HG02759 (cell line): ENCODE data around the gene TRAFD1.
A peak's percentile ranks its signal among the peaks of the same experiment; 100 is the strongest.
"Not testable (repeated sequence)": the region's sequence is repeated elsewhere in the genome, so short reads cannot be mapped to it uniquely, and the experiment has no call there.

Source experiments
- ATAC-seq: cut with Tn5 transposase; IDR thresholded peaks from one replicate; pipeline ENCODE4 v1.9.1; 2021; ENCODE audit warnings: mild to moderate bottlenecking, moderate library complexity; ENCODE audit not compliant: unreplicated experiment

Gene TRAFD1

GRCh38 chr12:112125250-112125999 is at the start of gene TRAFD1:
Gene TRAFD1 (plus strand): TSS chr12:112125560. CDS start chr12:112130523, 4,963 bp downstream.
- ATAC-seq: peak; percentile 97

DNA sequence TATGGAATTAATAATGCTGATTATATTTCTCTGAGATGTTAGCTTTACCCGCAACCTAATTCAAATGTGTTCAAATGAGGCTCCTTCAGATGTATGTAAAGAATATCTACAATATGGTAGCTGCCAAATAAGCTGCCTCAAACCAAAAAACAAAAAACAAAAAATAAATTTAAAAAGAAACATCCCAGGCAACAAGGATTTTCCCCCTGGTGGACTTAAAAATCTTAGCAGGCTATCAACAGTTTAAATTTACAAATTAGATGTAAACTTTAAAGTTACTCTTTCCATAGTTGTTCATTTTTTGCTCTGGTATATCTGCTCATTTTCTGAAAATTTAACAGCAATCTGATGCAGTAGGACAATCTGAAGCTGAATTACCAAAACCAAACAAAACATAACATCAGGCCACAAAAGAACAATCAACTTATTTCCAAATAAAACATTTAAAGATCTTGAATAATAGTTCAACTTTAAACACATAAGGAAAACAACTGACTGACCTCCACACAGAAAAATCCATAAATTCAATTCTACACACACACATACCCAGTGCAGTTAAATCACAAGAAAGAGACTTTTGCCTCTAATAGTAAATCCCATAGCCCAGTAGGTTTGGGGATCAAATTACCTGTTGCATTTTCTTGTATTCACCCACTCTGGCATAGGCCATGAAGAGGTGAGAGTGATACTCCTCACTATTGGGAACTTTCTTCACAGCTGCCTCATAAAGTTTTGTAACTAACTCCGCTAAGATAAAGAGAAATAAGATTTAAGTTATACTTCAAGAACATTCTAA is 38.1 kb upstream of the TRAFD1 start:
- ATAC-seq: no peak

DNA sequence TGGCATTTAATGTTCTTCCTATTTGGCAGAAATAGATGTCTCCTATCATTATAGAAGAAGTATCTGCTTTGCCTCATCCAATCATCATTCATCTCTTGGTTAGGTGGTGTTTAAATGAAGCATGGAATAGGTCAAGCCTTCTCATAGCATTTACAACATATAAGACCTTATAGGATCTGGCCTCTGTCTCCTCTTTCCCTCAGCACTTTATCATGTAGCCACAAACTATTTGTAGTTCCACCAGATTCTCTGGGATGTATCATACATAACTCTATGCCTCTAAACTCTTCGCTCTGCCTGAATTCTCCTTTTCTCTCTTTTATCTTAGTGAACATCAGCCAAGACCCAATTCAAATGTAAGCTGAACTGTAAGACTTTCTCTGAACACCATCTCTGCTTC is 37.5 kb upstream of the TRAFD1 start:
- ATAC-seq: no peak

- ATAC-seq: no peak
Observed at GRCh38 chr12:112091563-112091962, 33.8 kb upstream of the TRAFD1 start.

GRCh38 chr12:112096070-112096469 is 29.3 kb upstream of the TRAFD1 start:
- ATAC-seq: peak; percentile 82

DNA sequence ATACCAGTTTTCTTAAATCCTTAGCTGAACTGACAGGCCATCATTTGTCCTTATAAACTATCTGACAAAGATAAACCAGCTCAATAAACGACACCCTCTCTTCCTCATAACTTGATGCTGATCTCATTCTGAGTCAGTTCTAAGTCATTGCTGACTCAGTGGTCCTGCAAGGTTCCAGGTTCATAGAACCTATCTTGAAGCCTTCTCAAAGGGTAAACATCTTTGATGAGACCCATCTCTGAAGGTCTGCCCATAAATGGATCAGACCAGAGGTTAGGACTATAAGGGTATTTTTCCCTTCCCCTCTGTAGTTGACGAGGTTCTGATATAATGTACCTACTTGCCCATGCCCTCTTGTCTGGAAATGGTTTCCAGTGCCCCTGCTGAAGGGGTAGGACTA is 28.7 kb upstream of the TRAFD1 start:
- ATAC-seq: no peak

DNA sequence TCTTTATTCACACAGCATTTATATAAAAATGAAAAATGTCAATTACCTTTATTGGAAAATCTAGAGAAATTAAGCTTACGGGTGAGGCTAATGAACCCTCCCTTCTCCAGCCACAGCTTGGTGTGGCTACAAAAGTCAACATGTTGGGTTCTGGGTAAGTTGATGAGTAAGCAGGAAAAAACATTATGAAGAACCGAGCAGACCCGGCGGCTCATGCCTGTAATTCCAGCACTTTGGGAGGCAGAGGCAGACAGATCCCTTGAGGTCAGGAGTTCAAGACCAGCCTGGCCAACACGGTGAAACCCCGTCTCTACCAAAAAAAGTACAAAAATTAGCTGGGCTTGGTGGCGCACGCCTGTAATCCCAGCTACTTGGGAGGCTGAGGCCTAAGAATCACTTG is 27.7 kb upstream of the TRAFD1 start:
- ATAC-seq: no peak

- ATAC-seq: not testable (repeated sequence)
Observed at GRCh38 chr12:112100500-112100899, 24.9 kb upstream of the TRAFD1 start.

GRCh38 chr12:112102127-112102526 is 23.2 kb upstream of the TRAFD1 start:
- ATAC-seq: no peak

DNA sequence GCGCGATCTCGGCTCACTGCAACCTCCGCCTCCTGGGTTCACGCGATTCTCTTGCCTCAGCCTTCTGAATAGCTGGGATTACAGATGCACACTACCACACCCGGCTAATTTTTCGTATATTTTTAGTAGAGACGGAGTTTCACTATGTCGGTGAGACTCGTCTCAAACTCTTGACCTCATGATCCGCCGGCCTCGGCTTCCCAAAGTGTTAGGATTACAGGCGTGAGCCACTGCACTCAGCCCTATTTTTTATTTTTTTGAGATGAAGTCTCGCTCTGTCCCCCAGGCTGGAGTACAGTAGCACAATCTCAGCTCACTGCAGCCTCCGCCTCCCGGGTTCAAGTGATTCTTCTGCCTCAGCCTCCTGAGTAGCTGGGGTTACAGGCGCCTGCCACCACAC is 22.6 kb upstream of the TRAFD1 start:
- ATAC-seq: not testable (repeated sequence)

GRCh38 chr12:112103758-112104503 is 21.4 kb upstream of the TRAFD1 start:
- no peak for ATAC-seq

- ATAC-seq: no peak
Observed at GRCh38 chr12:112105891-112106290, 19.5 kb upstream of the TRAFD1 start.

GRCh38 chr12:112107306-112108201 is 17.8 kb upstream of the TRAFD1 start:
- ATAC-seq: no peak

DNA sequence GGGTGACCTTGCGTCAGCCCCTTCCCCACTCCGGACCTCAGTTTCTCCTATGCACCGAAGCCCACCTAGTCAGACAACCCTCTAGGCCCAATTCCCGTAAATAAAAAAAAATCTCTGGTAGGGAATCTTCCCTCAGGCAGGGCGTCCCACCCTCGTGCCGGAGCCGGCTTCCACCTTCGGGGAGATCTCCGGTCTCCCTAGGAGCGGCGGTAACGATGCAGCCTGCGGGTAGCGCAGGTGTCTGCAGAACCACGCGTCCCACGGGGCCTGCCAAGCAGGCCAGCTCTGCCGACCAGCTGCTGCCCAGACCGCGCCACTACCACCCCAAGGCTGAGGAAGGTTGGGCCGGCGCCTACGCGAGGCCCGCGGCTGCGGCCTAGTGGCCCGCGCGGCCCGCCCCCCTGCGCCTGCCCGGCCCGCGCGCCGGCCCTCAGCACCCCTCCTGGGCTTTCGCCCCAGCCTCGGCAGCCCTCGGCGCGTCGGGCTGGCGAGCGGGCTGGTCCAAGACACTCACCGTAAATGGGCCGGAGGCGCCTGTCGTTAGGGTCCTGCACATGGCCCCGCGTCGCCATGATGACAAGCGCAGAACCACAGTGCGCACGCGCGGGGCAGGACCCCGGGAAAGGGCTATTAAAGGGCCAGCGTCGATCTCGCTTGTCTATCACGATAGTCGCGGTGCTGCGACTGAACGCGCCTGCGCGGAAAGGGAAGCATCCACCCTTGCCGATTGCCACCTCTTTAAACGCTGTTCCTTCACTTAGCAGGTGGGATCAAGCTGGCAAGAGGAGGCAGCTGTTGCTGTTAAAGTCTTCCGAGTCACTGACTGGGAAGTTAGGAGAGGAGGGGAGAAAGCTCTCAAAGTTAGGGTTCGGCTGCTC is 16.9 kb upstream of the TRAFD1 start, which contains the start of gene NAA25:
Gene NAA25 (minus strand): TSS at position 582 of the 878 bp plus-strand sequence. CDS start 10 bp downstream, at position 572.
- peak; percentile 81 for ATAC-seq

- ATAC-seq: not testable (repeated sequence)
Observed at GRCh38 chr12:112110787-112111662, 14.3 kb upstream of the TRAFD1 start.

GRCh38 chr12:112111931-112112330 is 13.4 kb upstream of the TRAFD1 start:
- no peak for ATAC-seq

DNA sequence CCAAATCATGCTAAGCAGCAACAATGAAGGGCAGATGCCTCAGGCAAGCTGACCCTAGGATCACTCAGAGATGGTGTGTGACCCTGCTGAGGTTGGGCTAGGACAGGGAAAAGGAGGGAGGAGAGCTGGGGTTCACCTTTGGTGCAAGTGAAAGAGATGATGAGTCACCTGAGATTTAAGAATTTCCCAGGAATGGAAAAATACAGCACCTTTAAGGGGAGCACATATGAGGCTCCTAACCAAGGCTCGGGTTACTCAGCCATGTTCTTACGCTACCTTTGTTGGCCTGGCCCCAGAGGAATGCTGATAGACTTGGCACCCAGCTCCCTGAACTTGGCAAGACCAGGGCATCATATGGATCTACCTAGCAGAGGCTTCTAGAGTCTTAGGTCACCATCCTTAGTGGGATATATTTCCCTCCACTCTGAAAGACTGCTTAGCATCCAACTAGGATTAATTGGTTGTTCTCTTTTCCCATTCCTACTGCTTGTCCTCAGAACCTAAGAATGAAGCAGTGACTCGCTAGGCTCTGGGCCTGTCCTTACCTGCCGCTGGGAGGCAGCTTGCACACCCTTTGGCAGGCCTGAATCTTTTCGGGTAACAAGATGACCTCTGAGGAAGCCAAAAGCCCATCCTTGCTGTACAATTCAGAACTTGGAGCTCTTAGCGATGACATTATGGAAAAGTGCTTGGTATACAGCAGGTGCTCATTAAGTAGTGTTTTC is 12.8 kb upstream of the TRAFD1 start:
- no peak for ATAC-seq
